HG03575 (cell line): ENCODE data around the gene CYFIP1.

ENCODE experiments used
- ATAC-seq: cut with Tn5 transposase; IDR thresholded peaks from one replicate; pipeline ENCODE4 v1.9.1; 2021; ENCODE audit not compliant: unreplicated experiment, insufficient number of reproducible peaks, low FRiP score; ENCODE audit errors: extremely low read depth

The CYFIP1 gene

DNA sequence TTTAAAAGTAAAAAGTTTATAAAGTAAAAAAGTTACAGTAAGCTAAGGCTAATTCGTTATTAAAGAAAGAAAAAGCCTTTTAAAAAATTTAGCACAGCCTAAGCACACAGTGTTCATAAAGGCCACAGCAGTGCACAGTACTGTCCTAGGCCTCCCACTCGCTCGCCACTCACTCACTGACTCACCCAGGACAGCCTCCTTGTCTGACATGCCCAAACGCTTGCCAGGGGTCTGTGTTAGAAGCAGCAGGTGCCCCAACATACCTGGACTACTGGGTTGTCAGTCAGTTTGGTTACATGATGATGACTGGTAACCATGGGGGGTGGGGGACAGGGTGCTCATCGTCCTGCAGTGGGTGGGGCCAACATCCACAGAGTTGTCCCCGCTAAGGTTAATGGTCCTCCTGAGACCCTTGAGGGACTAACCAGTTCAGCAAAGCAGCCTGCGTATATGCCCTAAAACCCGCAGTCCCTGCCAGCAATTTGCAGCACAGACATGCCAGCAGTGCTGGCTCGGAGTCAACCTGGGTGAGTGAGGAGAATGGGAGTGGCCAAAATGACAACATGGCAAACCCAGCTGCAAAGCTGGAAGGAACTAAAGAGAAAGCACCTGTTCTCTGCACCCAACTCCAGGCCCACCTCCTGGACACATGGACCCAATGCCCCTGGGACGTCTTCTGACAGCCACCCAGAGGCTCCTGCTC, 49.2 kb downstream of the CYFIP1 start:
- ATAC-seq, result no peak

DNA sequence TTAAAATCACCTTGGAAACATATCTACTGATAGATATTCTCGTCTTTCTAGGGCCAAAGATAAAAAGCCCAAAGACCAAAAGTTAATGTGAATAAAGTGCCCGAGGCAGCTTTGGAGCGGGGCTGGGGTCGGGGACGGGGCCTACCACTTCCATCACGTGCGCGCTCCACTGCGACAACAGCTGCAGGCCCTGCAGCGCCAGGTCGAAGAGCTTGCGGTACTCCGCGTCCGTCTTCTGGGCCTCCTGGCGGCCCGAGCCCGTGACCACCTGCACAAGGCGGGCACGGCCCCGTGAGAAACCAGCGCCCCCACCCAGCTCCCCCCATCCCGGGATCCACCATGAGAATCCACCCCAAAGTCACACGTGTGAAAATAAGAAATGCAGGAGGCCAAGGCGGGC, 52.4 kb downstream of the CYFIP1 start:
- ATAC-seq, result no peak

DNA sequence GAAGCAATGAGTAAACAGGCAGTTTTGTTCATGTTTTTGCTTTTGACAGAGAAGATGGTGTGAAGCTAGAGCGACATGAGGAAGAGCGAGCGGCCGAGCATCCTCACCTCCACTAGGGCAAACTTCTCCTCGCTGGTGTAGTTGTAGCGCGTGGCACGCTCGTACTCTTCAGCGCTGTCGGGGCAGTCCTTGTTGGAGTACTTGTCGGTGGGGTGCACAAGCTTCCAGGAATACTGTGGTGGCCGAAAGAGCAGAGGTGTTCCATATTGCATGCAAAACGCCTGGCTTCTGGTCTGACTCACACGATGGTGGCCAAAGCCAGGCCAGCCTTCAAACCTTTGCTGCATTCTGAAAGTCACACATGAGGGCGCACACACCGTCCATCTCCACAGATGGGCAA, 54.3 kb downstream of the CYFIP1 start:
- no peak for ATAC-seq

DNA sequence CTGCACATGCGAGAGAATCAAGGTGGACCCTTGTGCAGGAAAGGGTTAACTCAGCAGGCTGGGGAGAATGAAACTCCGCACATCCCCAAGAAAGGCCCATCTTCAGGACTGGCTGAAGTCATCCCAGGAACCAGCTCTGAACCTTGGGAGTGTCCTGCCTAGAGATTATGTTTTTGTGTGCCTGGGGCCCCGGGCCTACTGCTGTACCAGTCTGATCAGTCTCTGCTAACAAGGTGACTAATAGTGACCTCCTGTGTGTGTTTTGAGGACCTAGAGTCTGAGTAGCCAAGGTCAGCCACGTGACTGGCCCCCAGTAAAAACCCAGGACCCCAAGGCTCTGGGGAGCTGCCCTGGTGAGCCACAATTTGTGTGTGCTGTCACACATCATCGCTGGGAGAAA, 58.2 kb downstream of the CYFIP1 start:
- ATAC-seq, result no peak

DNA sequence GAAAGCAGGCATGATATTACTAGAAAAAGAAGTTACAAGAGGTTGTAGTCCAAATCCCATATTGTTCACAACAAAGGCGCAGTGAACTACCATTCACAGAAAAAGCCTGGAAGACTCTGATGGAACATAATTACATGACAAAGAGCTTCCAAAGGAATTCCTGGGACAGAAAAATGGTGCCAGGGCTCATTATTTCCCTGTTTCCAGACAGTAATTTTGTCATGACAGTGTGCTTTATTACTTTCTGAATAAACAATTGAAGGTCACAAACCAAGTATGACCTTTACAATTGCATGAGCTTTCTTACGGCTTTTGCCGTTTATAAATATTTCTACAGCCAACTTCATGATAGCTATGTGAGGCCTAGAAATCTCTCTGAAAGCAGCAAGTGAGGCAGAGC, 61.0 kb downstream of the CYFIP1 start:
- no peak for ATAC-seq

DNA sequence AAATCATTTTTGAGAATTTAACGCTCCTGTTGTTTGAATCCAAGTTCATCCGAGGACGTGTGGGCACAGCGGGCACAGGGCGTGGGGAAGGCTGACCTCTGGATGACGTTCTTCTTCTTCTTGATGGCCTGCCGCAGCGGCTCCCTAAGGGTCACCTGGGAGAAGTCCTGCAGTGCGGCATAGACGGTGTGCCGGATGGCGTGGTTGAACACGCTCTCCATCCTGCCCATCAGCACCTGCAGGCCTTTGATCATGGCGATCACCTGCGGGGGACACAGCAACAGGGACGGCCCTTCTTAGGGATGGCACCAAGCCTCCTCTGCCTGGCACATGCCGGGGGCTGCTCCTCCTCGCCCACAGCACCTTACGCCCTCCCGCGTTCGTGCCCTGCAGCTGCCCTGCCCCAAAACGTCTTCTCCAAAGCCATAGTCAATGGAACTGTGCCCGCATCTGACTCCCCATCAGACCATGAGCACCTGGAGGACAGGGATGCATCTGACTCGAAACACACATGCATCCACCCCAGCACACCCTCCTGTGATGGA, 61.5 kb downstream of the CYFIP1 start:
- no peak for ATAC-seq

DNA sequence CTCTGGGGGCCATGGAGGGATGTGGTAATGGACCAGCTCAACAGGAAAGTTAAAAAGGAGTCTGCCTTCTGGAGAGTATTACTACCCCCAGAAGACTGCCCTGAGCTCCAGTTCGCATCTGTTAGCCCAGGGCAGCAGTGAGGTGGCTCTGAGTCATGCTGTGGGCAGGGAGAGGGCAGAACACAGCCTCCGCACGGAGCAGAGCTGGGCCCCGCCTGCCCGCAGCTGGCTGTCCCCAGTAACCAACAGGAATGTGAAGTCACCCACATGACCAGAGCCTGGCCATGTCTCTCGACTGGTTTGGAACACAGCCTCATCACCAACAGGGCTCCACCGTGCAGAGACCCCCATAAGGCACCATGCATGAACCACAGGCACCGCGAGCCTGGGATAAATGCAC, 62.1 kb downstream of the CYFIP1 start:
- ATAC-seq, result no peak

DNA sequence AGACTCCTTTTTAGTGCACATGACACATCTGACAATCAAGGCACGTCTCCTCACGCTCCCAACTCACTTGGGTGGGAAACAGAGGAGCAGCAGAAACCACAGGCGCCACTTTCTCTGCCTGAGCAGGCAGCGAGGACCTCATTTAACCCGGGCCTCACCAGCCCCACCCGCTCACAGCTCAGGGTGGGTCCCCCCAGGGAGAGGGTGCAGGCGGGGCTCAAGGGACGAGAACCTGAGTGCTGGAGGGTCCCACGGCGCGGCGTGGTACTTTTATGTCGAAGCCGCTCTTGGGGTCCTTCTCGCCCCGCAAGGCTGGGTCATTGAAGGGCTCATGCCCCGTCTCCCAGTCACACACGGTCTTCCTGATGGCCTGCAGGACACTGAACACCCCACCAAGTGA, 62.6 kb downstream of the CYFIP1 start:
- no peak for ATAC-seq

DNA sequence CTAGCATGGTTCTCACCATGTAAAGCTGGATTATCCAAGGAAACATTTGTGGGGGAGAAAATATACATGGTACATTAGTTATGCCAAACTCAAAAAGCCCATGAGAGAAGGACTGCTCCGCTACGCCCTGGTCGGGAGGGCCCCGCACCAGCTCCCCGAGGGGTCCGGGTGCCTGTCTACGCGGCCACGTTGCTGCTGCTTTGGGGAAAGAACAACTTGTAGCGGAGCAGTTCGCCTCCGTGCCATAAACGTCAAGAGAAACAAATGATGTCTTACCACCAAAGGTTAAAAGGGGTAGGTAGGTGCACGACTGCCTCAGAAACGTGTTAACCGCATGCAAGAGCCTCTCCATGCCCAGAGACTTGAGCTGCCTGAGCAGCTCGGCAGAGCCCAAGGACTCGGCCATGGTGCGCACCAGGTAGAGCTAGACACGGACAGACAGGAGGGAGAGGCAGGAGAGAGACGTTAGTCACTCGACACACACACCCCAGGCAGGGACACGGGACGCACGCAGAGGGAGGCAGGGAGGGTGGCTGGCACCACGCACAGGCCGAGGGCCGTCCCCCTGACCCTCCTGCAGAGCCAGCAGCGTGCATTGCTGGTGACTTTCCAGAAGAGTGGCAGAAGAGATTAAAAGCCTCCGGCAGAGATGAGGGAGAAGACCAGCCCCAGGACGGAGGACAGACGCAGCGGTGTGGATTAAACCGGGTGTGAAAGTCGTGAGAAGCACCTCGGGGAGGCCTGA, 63.4 kb downstream of the CYFIP1 start:
- ATAC-seq, result no peak

DNA sequence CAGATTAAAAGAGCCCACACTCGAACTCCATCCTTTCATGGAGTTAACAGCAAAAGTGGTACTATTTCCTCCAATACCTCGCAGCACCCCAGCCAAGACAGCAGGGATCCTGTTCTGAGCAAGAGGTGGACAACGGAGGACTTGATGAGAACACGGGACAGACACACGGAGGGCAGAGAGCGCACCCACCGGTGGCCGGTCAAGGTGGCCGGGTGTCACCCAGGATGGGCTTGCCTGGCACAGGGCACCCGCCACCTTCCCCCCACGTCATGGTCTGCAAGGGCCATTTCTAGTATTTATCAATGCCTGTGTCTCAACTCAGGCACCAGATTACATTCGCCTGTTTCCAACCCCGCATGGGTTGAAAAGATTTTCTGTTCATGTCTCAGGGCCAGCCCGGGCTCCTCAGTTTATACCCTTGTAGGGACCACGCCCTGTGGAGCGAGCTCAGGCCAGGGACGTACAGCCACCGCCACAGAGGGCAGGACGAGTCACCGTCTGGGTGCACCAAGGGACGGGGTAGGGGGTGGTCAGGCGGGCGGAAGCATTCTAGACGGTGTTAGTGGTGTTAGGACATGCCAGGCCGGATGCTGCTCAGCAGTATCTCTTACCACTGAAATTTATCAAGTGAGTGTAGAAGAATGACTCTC, 64.2 kb downstream of the CYFIP1 start:
- no peak for ATAC-seq

DNA sequence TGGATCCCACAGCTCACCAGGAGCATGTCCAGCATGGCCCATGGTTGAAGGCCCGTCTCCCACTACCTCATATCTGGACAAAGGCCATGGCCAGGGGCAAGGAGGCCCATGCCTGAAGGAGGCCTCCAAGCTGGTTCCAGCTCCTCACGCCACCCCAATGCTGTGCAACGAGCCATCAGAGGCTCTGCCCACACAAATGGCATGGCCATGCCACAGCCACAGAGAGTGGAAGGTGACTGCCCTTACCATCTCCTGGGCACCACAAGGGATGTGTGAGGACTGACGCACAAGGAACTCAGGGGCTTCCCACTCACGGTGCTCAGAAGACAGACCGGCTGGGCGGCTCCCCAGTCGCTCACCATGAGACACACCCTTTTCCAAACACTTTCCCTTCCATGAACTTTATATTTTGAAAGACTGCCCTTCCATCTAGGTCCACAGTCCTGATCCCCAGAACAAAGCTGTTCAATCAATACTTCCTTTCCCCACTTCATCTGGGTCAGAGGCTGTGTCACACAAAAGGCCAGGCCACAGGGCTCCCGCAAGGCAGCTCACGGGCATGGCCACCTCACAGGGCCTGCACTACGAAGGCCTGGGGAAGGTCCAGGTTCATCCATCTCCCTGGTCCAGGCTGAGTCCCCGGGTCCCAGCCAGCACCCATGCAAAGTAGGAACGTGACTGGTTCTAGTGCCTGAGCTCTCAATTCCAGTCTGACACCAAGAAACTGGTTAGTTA, 66.4 kb downstream of the CYFIP1 start:
- no peak for ATAC-seq

DNA sequence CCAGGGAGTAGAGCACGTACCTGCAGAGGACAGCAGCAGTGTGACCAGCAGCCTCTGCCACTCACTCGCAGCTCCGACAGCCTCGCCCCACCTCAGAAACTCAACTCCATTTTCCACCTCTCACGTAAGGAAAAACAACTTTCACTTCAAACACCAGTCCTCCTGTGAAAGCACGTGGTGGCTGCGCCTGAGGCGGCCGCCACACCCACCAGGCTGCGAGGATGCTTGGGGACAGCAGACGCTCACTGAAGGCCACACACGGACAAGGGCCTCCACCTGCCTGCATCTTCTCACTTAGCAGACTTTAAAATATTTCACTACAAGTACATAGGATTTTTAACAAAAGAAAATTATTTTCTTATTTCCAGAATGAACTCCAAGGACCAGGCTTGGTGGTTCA, 67.9 kb downstream of the CYFIP1 start:
- ATAC-seq, result no peak

DNA sequence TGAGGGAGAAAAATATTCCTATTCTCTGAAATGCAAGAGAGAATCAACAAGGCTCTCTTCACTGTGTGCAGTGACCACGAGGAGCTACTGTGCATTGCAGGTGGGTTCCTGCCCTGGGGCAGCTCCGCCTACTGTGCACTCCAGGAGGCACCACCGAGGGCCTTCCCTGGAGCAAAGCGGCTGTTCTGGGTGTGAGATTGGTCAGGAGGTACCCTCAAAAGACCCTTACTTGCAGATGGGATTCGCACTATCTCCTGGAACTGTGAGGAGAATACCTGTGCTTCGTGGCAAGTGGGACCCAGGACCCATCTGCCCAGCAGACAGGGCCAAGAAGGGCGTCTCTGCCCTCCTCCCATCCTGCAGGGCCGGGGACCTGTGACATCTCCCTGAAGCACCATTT, 68.9 kb downstream of the CYFIP1 start:
- ATAC-seq, result no peak

DNA sequence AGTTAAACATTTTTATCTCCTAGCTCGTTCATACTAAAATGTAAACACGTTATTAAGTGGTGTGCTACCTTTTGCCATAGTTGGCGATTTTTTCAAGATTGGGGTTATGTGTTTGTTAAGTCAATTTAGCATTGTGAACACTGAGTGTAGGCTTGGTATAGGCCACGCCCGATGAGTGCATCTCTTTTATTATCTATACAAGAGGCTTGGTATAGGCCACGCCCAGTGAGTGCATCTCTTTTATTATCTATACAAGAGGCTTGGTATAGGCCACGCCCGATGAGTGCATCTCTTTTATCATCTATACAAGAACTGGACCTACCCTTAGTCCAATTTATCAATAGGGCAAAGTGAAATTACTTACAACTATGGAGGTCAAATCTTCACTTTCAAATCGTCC, 71.3 kb downstream of the CYFIP1 start:
- no peak for ATAC-seq

DNA sequence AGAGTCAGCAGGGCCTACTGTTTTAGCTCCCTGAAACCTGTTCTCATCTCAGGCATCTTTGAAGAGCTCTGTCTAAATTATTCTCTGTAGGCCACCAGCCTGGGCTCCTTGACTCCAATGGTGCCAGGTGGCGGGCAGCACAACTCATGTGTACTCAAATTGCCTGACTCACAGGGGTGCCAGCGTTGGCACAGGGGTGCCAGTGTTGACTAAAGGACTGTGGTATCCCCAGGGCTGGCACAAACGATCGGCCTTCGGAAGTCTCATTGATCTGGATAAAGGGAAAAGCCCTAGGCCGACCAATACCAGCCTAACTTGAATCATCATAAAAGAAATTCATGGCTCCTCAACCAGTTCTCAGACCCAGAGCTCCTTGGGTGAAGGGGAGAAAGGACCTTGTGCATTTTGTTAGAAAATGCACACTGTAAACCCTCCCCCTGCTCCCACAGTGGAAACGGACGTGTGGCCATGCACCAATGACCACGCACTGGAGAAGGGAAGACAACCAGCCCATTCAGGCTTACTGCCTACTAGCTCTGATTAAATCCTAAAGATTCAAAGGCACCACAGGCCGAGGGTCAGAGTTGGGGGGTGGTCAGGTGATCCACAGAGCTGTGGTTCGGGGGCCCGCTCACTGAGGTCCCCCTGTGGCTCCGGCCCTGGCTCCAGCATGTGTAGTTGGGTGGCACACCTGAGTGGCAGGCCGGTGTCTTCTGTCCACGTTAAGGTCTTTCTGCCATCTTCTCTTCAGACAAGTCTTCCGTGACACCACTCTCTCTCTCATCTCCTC, 72.8 kb downstream of the CYFIP1 start:
- ATAC-seq, result no peak

DNA sequence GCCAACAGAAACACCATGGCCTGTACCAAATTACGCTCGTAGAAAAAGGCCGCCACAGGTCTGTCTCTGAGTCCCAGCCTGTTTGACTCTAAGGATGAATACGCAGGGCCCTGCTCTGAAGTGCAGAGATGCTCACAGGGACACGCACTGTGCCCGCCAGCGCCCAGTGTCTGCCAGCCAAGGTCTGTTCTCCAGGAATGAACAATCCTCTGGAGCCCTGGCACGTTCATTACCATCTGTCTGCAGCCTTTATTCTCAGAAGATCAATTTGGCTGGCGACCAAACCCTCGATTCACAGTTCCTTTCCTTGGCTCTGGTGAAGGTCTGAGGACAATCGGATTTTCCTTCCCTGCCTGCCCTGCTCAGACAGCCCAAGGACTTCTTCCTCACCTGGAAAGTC, 75.4 kb downstream of the CYFIP1 start:
- no peak for ATAC-seq

DNA sequence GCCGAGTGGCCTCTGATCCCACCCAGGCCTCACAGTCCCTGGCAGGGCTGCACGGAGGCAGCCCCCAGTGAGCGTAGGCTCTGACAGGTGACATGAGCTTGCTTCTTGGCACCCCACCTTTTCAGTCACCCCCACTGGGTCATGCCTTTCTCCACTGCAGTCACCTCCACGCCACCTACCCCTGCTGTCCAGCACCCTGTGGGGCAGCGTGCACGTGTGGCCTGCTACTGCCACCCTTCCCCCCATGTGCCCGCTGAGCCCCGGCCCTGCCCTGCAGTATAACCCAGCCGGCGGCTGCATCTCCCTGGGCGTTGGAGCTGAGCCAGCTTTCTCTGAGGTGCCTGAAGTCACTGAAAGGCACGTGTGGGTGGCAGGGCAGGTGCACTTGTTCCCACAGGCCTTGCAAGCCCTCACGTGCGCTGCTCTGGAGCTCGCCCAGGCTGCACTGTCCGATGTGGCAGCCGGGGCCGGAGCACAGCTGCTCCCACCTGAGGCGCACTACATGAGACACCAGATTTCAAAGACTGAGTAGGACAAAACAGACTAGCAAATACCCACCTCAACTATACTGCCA, 76.1 kb downstream of the CYFIP1 start:
- ATAC-seq, result no peak

DNA sequence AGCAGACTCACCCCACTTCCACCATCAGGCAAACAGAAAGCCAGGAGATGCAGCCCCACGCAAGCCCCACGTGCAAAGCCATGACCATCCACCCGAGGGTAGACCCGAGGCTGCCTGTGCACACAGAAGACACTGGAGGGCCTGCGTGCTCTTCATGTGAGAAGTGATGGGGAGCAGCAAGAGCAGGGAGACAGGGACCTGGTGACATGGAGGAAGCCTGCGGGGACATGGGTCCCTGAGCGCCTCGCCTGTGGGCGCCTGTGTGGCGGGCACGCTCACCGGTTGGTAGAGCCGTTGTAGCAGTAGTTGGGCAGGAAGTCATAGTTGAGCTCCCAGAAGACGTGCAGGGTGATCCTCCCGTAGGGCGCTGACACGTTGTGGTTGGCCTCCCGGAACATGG, 76.7 kb downstream of the CYFIP1 start:
- ATAC-seq, result no peak
